H1 (cell line): ENCODE data around the gene HMGCL. TPM values are rescaled to one million over a fixed set of nuclear protein-coding genes. Genes with fewer than 3 reads are reported as not detected.

Source experiments
- CTCF ChIA-PET: fragments of 300-600 bp; sonication (Branson Sonifier 250); formaldehyde crosslinking; loops from one replicate; lab custom pipeline; 2021; ENCODE audit not compliant: partially characterized antibody; lab: Charles Lee
- POLR2A ChIA-PET: fragments of 300-600 bp; sonication (Branson Sonifier 250); formaldehyde crosslinking; loops from one replicate; lab custom pipeline; 2021; ENCODE audit warnings: inconsistent platforms; ENCODE audit not compliant: partially characterized antibody; lab: Charles Lee
- DNase-seq, 2 experiments: peaks; one replicate each; pipeline versions ENCODE4 v3.0.0 to v3.0.0-alpha.2; 2010 to 2022; ENCODE audit warnings: low spot score in 2 of 2, low read depth in 1 of 2, mixed read lengths in 1 of 2
- FAIRE-seq: peaks from 2 replicates; lab custom pipeline; 2011; peaks lifted over from hg19 to GRCh38; lab: Jason Lieb, UNC
- H2AFZ ChIP-seq: 2 replicates; pipeline ENCODE4 v1.8.1; 2012; ENCODE audit warnings: low read length, inconsistent platforms
- H2AK5ac ChIP-seq: 2 replicates; pipeline ENCODE4 v1.6.1; 2013; ENCODE audit warnings: low read depth, low read length
- H2BK120ac ChIP-seq: replicated peaks from 2 replicates; pipeline ENCODE3; 2013; ENCODE audit warnings: low read depth, low read length, inconsistent platforms
- H2BK12ac ChIP-seq: 2 replicates; pipeline ENCODE4 v1.6.1; 2013; ENCODE audit warnings: low read depth, low read length
- H2BK15ac ChIP-seq: 2 replicates; pipeline ENCODE4 v1.6.1; 2013; ENCODE audit warnings: low read length
- H2BK20ac ChIP-seq: 2 replicates; pipeline ENCODE4 v1.6.1; 2013; ENCODE audit warnings: low read length
- H2BK5ac ChIP-seq: 2 replicates; pipeline ENCODE4 v1.6.1; 2013; ENCODE audit warnings: low read depth, low read length
- H3K14ac ChIP-seq: 2 replicates; pipeline ENCODE4 v1.6.1; 2013; ENCODE audit warnings: inconsistent platforms; ENCODE audit not compliant: insufficient read length
- H3K18ac ChIP-seq: 2 replicates; pipeline ENCODE4 v1.6.1; 2013; ENCODE audit warnings: low read length; ENCODE audit errors: extremely low read depth
- H3K23ac ChIP-seq: 2 replicates; pipeline ENCODE4 v1.6.1; 2013; ENCODE audit warnings: inconsistent platforms; ENCODE audit not compliant: insufficient read length
- H3K23me2 ChIP-seq: 2 replicates; pipeline ENCODE4 v1.6.1; 2013; ENCODE audit warnings: low read depth, low read length
- H3K27ac ChIP-seq: 2 replicates; pipeline ENCODE4 v1.6.1; 2011; ENCODE audit warnings: low read depth, low read length, inconsistent platforms
- H3K27me3 ChIP-seq, 4 experiments: replicated peaks in 1 of 4; 1 replicate in 1 of 4; 2 replicates in 3 of 4; pipeline versions ENCODE4 v1.6.1 to v1.8.1; 2011 to 2013; ENCODE audit warnings: low read length in 3 of 4, mild to moderate bottlenecking in 3 of 4, inconsistent platforms in 2 of 4, mixed read lengths in 2 of 4, moderate library complexity in 1 of 4; ENCODE audit not compliant: control insufficient read depth in 3 of 4, insufficient read depth in 3 of 4; ENCODE audit errors: extremely low read depth in 1 of 4
- H3K36me3 ChIP-seq, 4 experiments: 2 replicates each; pipeline versions ENCODE4 v1.6.1 to v1.8.1; 2011 to 2013; ENCODE audit warnings: mild to moderate bottlenecking in 4 of 4, low read length in 3 of 4, moderate library complexity in 2 of 4, control low read depth in 1 of 4, inconsistent platforms in 1 of 4; ENCODE audit not compliant: insufficient read depth in 4 of 4, control insufficient read depth in 2 of 4
- H3K4ac ChIP-seq: replicated peaks from 2 replicates; pipeline ENCODE3; 2013; ENCODE audit warnings: low read length, low read depth, mixed read lengths, inconsistent platforms; ENCODE audit not compliant: insufficient read length
- H3K4me1 ChIP-seq, 4 experiments: replicated peaks in 1 of 4; 1 replicate in 1 of 4; 2 replicates in 3 of 4; pipeline versions ENCODE4 v1.6.1 to v1.8.1; 2011 to 2013; ENCODE audit warnings: low read length in 3 of 4, inconsistent platforms in 2 of 4, mixed read lengths in 1 of 4; ENCODE audit not compliant: insufficient read depth in 4 of 4, control insufficient read depth in 3 of 4
- H3K4me2 ChIP-seq, 2 experiments: 2 replicates each; pipeline versions ENCODE4 v1.6.1 to v1.8.1; 2011 to 2013; ENCODE audit warnings: low read depth in 2 of 2, low read length in 2 of 2, control low read depth in 1 of 2, inconsistent platforms in 1 of 2, mild to moderate bottlenecking in 1 of 2; ENCODE audit not compliant: insufficient read depth in 1 of 2
- H3K4me3 ChIP-seq, 4 experiments: fragments of 200-600, 300-600 bp in 1 of 4; sonication (generic), shearing (Covaris generic), sonication (Bioruptor Twin) in 1 of 4; 2 replicates each; pipeline versions ENCODE4 v1.5.1 to v1.8.1; 2011 to 2016; ENCODE audit warnings: low read length in 4 of 4, low read depth in 3 of 4, control low read depth in 2 of 4, inconsistent platforms in 2 of 4, mild to moderate bottlenecking in 2 of 4, mixed read lengths in 1 of 4, moderate library complexity in 1 of 4; ENCODE audit not compliant: insufficient read depth in 2 of 4; ENCODE audit errors: extremely low read depth in 1 of 4
- H3K56ac ChIP-seq: replicated peaks from 2 replicates; pipeline ENCODE3; 2013; ENCODE audit warnings: low read depth, mild to moderate bottlenecking, mixed read lengths, low read length, inconsistent platforms; ENCODE audit not compliant: insufficient read length
- H3K79me1 ChIP-seq: 2 replicates; pipeline ENCODE4 v1.6.1; 2013; ENCODE audit warnings: low read depth, low read length, control low read depth
- H3K79me2 ChIP-seq, 2 experiments: 2 replicates each; pipeline versions ENCODE4 v1.6.1 to v1.8.1; 2012 to 2013; ENCODE audit warnings: low read length in 2 of 2, mild to moderate bottlenecking in 2 of 2, inconsistent platforms in 1 of 2; ENCODE audit not compliant: insufficient read depth in 2 of 2, control insufficient read depth in 1 of 2
- H3K9ac ChIP-seq, 4 experiments: replicated peaks in 1 of 4; 1 replicate in 1 of 4; 2 replicates in 3 of 4; pipeline versions ENCODE4 v1.6.1 to v1.8.1; 2011 to 2013; ENCODE audit warnings: low read depth in 3 of 4, low read length in 3 of 4, control low read depth in 2 of 4, mild to moderate bottlenecking in 2 of 4, moderate library complexity in 2 of 4, inconsistent platforms in 1 of 4; ENCODE audit errors: extremely low read depth in 1 of 4
- H3K9me3 ChIP-seq, 2 experiments: 2 replicates each; pipeline versions ENCODE4 v1.6.1 to v1.8.1; 2012 to 2013; ENCODE audit warnings: mild to moderate bottlenecking in 2 of 2, moderate library complexity in 2 of 2, control low read depth in 1 of 2, inconsistent platforms in 1 of 2, low read depth in 1 of 2, low read length in 1 of 2, mixed read lengths in 1 of 2; ENCODE audit not compliant: insufficient read depth in 2 of 2
- H4K20me1 ChIP-seq, 2 experiments: replicated peaks in 1 of 2; 2 replicates each; pipeline versions ENCODE3 to v1.8.1; 2011 to 2013; ENCODE audit warnings: inconsistent platforms in 2 of 2, low read length in 2 of 2, mild to moderate bottlenecking in 1 of 2; ENCODE audit not compliant: insufficient read depth in 2 of 2, control insufficient read depth in 1 of 2
- H4K5ac ChIP-seq: 2 replicates; pipeline ENCODE4 v1.6.1; 2013; ENCODE audit warnings: low read length, low read depth, mixed read lengths, inconsistent platforms; ENCODE audit not compliant: insufficient read length
- H4K8ac ChIP-seq: 2 replicates; pipeline ENCODE4 v1.8.0; 2013; ENCODE audit warnings: mild to moderate bottlenecking, moderate library complexity, low read length, inconsistent platforms; ENCODE audit not compliant: insufficient read depth; ENCODE audit errors: extremely low read depth
- H4K91ac ChIP-seq: replicated peaks from 2 replicates; pipeline ENCODE3; 2013; ENCODE audit warnings: low read length, mixed read lengths, inconsistent platforms; ENCODE audit not compliant: insufficient read length
- ATF3 ChIP-seq: IDR thresholded peaks from 2 replicates; pipeline ENCODE4 v1.6.1; 2011; ENCODE audit warnings: low read depth, mild to moderate bottlenecking, low read length; ENCODE audit not compliant: insufficient read depth
- BCL11A ChIP-seq, 2 experiments: IDR thresholded peaks; one replicate each; pipeline ENCODE4 v1.6.1; 2011; ENCODE audit warnings: low read depth in 2 of 2, low read length in 2 of 2, mild to moderate bottlenecking in 2 of 2
- CTCF ChIP-seq, 3 experiments: IDR thresholded peaks; 1 replicate in 2 of 3; 2 replicates in 1 of 3; pipeline versions ENCODE4 v1.5.1 to v1.6.1; 2011; ENCODE audit warnings: low read length in 3 of 3, mild to moderate bottlenecking in 3 of 3, inconsistent platforms in 2 of 3, low read depth in 1 of 3, moderate library complexity in 1 of 3; ENCODE audit not compliant: insufficient read depth in 1 of 3; ENCODE audit errors: control extremely low read depth in 1 of 3
- GABPA ChIP-seq: IDR thresholded peaks from 2 replicates; pipeline ENCODE4 v1.6.1; 2011; ENCODE audit warnings: mild to moderate bottlenecking, low read length, moderate library complexity, borderline replicate concordance; ENCODE audit not compliant: insufficient read depth
- NANOG ChIP-seq: IDR thresholded peaks from 2 replicates; pipeline ENCODE4 v1.6.1; 2011; ENCODE audit warnings: low read length, low read depth, mild to moderate bottlenecking, inconsistent platforms; ENCODE audit not compliant: insufficient read depth, poor library complexity, severe bottlenecking
- POLR2AphosphoS5 ChIP-seq: IDR thresholded peaks from 2 replicates; pipeline ENCODE4 v1.6.1; 2011; ENCODE audit warnings: low read depth, low read length
- POU5F1 ChIP-seq: IDR thresholded peaks from 2 replicates; pipeline ENCODE4 v1.6.1; 2011; ENCODE audit warnings: low read depth, mild to moderate bottlenecking, low read length, moderate library complexity
- RAD21 ChIP-seq, 2 experiments: IDR thresholded peaks in 1 of 2; conservative IDR thresholded peaks in 1 of 2; 2 replicates each; pipeline ENCODE4 v1.6.1; 2011; ENCODE audit warnings: low read depth in 2 of 2, low read length in 2 of 2, improper control_type of control experiment in 1 of 2, inconsistent platforms in 1 of 2, mild to moderate bottlenecking in 1 of 2, moderate library complexity in 1 of 2
- SIRT6 ChIP-seq: IDR thresholded peaks from one replicate; pipeline ENCODE4 v1.7.1; 2012; ENCODE audit warnings: low read length, inconsistent platforms
- SIX5 ChIP-seq: IDR thresholded peaks from 2 replicates; pipeline ENCODE4 v1.6.1; 2011; ENCODE audit warnings: mild to moderate bottlenecking, low read depth, low read length
- SP4 ChIP-seq: IDR thresholded peaks from 2 replicates; pipeline ENCODE4 v1.6.1; 2012; ENCODE audit warnings: low read length, inconsistent platforms
- WGBS, 2 experiments: shearing (Covaris generic) in 1 of 2; methylation state at CpG; one replicate each; pipeline versions ENCODE4 v1.1.6 to v1.1.7; 2013 to 2015; ENCODE audit warnings: low lambda C conversion rate in 2 of 2, mixed read lengths in 2 of 2, inconsistent platforms in 1 of 2, low coverage in 1 of 2, missing lambda C conversion rate in 1 of 2; ENCODE audit not compliant: insufficient replicate concordance in 2 of 2, insufficient coverage in 1 of 2, insufficient read length in 1 of 2; ENCODE audit errors: extremely low coverage in 1 of 2, missing lambda C conversion rate in 1 of 2; 5-methylcytosine and 5-hydroxymethylcytosine counted together
- polyA plus RNA-seq, 7 experiments: library from polyadenylated mRNA; depleted of rRNA in 3 of 7; stranded (reverse) in 5 of 7; unstranded in 2 of 7; fragments of >200 nt in 5 of 7; fragments of 200-250 nt in 2 of 7; gene quantifications; 1 replicate in 5 of 7; 2 replicates in 1 of 7; 4 replicates in 1 of 7; pipeline versions ENCODE4 v1.2.1 to v1.2.3, GENCODE V29; 2011 to 2013; ENCODE audit warnings: missing spikeins in 2 of 7, mixed read lengths in 2 of 7
- total RNA-seq: library from RNA; stranded (reverse); fragmentation: NEBNext Ultra II Directional; extraction: Animal tissue kit (Norgen Biotek cat#: 25700); gene quantifications from 2 replicates; pipeline ENCODE4 v1.2.1, GENCODE V29; 2021

HMGCL gene
- total and polyA plus RNA-seq, 2 of the 8 experiments (the other 6 are each of a cell fraction or from before 2014, with no cell fraction given), result 13.7 to 19.5 TPM

GRCh38 chr1:23843644-23844043, 18.4 kb upstream of the HMGCL start:
- Histone ChIP-seq H3K4me3 (no peak overlapping the region), H2BK15ac (no peak overlapping the region), H3K18ac (no peak overlapping the region), H3K23ac (no peak overlapping the region), H4K5ac (no peak overlapping the region), H3K27ac (no peak overlapping the region), H3K4me1 (no peaks in the 10 kb centered on the region), H4K20me1 (no peaks in the 10 kb centered on the region), H3K79me2 (no peaks in the 10 kb centered on the region), H2BK5ac (no peak overlapping the region), H2AFZ (no peak overlapping the region), H3K36me3 (peaks cover 0 to 2% (median 0%) of the 10 kb centered on the region in 4 experiments; a peak in 2 of 8 replicates), H3K4me2 (no peak overlapping the region), H4K91ac (no peak overlapping the region), H2AK5ac (no peak overlapping the region), H3K9me3 (no peaks in the 10 kb centered on the region), H3K23me2 (no peaks in the 10 kb centered on the region), H2BK20ac (no peak overlapping the region), H2BK12ac (no peak overlapping the region), H4K8ac (no peak overlapping the region), H3K14ac (no peak overlapping the region), H3K79me1 (no peaks in the 10 kb centered on the region), H3K4ac (no peak overlapping the region), H2BK120ac (no peak overlapping the region), H3K56ac (no peak overlapping the region), H3K27me3 (no peaks in the 10 kb centered on the region; a peak in 2 of 7 replicates), H3K9ac (no peak overlapping the region)
- no peak for DNase-seq
- ChIA-PET POLR2A (interaction anchor here (0.9 kb wide), 1 partner anchor 38 kb away, joined by 3 read pairs; no protein-coding TSS in a partner anchor), CTCF (interaction anchor here (0.6 to 2.3 kb wide), 3 partner anchors 11 to 74 kb away, joined by 4 to 11 read pairs (median 4); no protein-coding TSS in a partner anchor)
- FAIRE-seq, result no peak
- WGBS, 2 experiments, result 93% methylated on average over 5 of the region's 5 CpGs; no CpG with 5 or more reads in 1 of the 2 experiments
- no peak for TF ChIP-seq GABPA
- TF ChIP-seq SP4, result no peak
- no peak for TF ChIP-seq CTCF (IDR thresholded peaks at IDR 0.05; ENCODE audit: control extremely low read depth in 1 of 3, insufficient read depth in 1 of 3, low read depth in 1 of 3, low read length in 3 of 3)
- TF ChIP-seq BCL11A (IDR thresholded peaks at IDR 0.05; ENCODE audit: low read depth in 2 of 2, low read length in 2 of 2), result no peak
- TF ChIP-seq POLR2AphosphoS5, result no peak
- TF ChIP-seq ATF3, result no peak
- TF ChIP-seq POU5F1, result no peak
- TF ChIP-seq RAD21 (IDR thresholded peaks at IDR 0.05 in 1 of 2, conservative IDR thresholded peaks at IDR 0.05 in 1 of 2; ENCODE audit: low read depth in 2 of 2, low read length in 2 of 2), result no peak
- no peak for TF ChIP-seq SIX5
- no peak for TF ChIP-seq SIRT6
- TF ChIP-seq NANOG, result no peak
